GM13976 (cell line): ENCODE data around the gene PSMG3.

ENCODE experiments used
- DNase-seq: peaks from one replicate; pipeline ENCODE4 v3.0.0; 2012; ENCODE audit warnings: low spot score
- in situ Hi-C: fragments of 300-500 bp; cut with MboI; formaldehyde crosslinking; loops from one replicate; pipeline ENCODE4 v1.12.0; 2022; ENCODE audit warnings: low sequenced_read_pairs, mixed read lengths, inconsistent platforms; ENCODE audit not compliant: unreplicated experiment
- TF ChIP-seq, protein P1 (sequence below): IDR thresholded peaks from 2 replicates; pipeline ENCODE4 v1.5.1; 2012; ENCODE audit warnings: borderline replicate concordance, mild to moderate bottlenecking; ENCODE audit not compliant: insufficient read depth; ENCODE audit errors: extremely low read depth, missing control alignments, control extremely low read depth

PSMG3 gene

DNA sequence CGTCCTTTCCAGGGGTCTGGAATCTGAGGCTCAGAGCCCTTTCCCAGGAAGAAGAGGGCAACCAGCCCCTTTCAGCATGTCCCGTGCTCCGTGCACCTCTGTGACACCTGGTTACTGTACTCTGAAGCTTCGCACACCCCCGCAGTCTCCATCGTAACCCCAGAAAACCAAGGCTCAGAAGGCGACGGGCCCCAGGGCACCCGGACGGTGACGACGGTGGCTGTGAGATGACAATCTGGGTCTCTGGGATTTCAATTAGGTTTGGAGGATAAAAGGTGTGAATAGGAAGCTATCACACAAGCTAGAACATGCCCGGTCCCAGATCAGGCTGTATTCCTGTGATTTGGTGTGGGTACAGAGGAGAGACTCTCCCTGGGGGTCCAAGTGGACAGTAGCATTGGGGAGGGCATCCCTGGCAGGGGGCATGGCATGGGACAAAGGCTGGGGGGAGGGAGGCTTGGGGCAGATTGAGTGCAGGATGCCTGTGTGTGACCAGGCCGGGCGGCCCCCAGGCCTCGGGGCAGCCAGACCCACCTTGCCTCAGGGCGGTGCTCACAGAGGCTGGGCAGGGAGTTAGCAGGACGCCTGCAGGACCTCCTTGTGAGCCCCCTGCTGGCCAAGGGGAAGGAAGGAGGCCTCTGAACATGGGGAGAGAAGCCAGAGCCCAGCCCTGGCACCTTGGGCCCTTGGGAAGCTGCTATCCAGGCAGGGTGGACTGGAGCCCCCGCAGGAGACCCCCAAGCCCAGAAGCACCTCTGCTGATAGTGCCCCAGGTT lies 23.4 kb upstream of the PSMG3 start:
- in situ Hi-C loops, result loop anchor here (25.0 kb wide), 1 partner anchor 744 kb away; no protein-coding TSS in a partner anchor
- no peak for DNase-seq
- TF ChIP-seq, protein P1, sequence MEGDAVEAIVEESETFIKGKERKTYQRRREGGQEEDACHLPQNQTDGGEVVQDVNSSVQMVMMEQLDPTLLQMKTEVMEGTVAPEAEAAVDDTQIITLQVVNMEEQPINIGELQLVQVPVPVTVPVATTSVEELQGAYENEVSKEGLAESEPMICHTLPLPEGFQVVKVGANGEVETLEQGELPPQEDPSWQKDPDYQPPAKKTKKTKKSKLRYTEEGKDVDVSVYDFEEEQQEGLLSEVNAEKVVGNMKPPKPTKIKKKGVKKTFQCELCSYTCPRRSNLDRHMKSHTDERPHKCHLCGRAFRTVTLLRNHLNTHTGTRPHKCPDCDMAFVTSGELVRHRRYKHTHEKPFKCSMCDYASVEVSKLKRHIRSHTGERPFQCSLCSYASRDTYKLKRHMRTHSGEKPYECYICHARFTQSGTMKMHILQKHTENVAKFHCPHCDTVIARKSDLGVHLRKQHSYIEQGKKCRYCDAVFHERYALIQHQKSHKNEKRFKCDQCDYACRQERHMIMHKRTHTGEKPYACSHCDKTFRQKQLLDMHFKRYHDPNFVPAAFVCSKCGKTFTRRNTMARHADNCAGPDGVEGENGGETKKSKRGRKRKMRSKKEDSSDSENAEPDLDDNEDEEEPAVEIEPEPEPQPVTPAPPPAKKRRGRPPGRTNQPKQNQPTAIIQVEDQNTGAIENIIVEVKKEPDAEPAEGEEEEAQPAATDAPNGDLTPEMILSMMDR, result peak; percentile 39

DNA sequence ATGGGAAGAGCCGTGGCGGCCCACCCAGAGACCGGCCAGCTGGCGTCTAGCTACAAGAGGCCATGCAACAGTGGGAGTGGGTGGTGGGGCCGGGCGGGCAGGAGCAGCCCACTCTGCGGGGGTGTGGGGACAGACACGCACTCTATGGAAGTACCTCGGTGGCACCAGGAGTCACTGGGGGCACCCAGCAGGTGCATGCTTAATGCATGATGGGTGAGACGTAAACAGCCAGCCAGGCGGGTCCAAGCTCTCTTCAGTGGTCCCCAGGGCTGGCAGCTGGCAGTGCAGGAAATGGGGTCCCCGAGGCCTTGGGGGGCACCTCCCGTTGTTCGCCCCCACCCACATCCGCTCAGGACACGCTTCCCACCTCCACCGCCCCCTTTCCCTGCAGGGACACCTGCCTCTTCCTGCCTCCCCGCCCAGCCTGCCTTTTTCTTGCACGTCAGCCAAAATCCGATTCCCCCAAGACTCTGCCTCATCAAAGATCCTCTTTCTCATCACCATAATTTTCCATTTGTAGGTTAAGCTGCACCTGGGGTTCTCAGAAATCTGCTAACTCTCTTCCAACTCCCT lies 22.6 kb upstream of the PSMG3 start:
- in situ Hi-C loops, result loop anchor here (25.0 kb wide), 1 partner anchor 745 kb away; no protein-coding TSS in a partner anchor
- TF ChIP-seq, protein P1, result no peak
- DNase-seq, result no peak

DNA sequence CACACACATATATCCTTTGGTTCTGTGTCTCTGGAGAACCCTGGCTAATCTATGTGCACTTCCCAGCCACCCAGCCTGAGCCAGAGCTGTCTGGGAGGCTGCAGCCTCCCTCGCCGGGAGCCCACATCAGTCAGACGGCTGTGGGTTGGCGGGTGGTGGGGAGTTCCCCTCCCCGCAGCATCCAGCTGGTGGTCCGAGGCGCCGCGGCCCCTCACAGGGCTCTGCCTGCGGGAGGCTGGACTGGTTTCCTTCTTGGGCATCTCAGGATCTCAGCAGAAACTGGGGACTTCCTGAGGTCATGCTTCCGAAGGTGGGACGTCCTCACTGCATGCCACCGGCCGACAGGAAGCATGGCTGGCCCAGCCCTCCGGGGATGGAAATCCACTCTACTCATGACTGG lies 22.0 kb upstream of the PSMG3 start:
- TF ChIP-seq, protein P1, result no peak
- in situ Hi-C loops, result loop anchor here (25.0 kb wide), 1 partner anchor 745 kb away; no protein-coding TSS in a partner anchor
- no peak for DNase-seq

DNA sequence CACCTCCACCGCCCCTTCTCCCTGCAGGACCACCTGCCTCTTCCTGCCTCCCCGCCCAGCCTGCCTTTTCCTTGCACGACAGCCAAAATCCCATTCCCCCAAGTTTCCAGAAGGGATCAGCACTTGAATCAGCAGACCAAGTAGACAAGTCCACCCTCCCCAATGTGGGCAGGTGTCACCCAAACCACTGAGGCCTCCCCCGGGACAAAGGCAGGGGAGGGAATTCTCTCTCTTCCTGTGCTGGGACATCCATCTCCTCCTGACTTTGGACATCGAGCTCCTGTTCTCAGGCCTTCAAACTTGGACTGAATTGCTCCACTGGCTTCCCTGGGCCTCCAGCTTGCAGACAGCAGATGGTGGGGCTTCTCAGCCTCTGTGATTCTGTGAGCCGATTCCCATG lies 21.6 kb upstream of the PSMG3 start:
- DNase-seq, result no peak
- in situ Hi-C loops, result loop anchor here (25.0 kb wide), 1 partner anchor 746 kb away; no protein-coding TSS in a partner anchor
- TF ChIP-seq, protein P1, result no peak

DNA sequence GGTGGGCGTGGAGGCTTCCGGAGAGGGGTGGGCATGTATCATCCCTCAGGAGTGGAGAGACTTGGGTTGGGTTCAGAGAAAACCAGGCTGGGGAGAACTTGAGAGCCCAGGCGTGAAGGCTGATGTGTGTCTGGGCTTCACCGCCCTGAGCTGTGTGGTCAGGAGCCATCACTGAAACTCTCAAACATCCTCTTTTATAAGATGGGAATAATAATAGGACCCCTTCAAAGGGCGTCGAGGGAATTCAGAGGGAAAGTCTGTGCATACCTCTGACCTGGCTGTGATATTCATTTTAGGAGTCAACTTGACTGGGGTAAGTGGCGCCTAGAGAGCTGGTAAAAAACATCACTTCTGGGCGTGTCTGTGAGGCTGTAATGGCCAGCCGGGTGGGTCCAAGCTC lies 21.1 kb upstream of the PSMG3 start:
- TF ChIP-seq, protein P1, result no peak
- DNase-seq, result no peak
- in situ Hi-C loops, result loop anchor here (25.0 kb wide), 1 partner anchor 746 kb away; no protein-coding TSS in a partner anchor

DNA sequence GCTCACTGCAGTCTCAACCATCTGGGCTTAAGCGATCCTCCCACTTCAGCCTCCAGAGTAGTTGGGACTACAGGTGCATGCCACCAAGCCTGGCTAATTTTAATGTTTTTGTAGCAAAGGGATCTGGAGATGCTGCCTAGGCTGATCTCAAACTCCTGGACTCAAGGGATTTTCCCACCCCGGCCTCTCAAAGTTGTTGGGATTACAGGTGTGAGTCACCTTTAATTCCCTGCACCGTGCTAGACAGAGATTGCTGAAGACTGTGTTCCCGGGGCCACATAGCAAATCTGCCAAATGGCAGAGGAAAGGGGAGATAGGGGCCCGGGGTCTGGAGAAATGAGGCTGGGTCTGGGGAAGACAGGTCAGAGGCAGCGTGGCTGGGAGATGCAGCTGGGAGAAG lies 20.6 kb upstream of the PSMG3 start:
- in situ Hi-C loops, result loop anchor here (25.0 kb wide), 1 partner anchor 747 kb away; no protein-coding TSS in a partner anchor
- TF ChIP-seq, protein P1, result no peak
- DNase-seq, result no peak
